Activated CD8-positive, alpha-beta T cell treated with anti-CD3 and anti-CD28 coated beads for 36 hours (primary cell): Measurements from ENCODE around the gene OR9A4. TPM values are rescaled to one million over a fixed set of nuclear protein-coding genes. Genes with fewer than 3 reads are reported as not detected.

Experiments
- ATAC-seq: fragments of 200-7000 bp; cut with Tn5 transposase; one replicate; pipeline ENCODE4 v1.10.0; 2021; ENCODE audit warnings: mild to moderate bottlenecking, moderate library complexity
- CTCF ChIA-PET: fragments of 350-600 bp; sonication (Branson Sonifier 250); formaldehyde crosslinking; loops from one replicate; lab custom pipeline; 2021; ENCODE audit warnings: antibody characterized with exemption; lab: Charles Lee
- POLR2A ChIA-PET: fragments of 350-600 bp; sonication (Branson Sonifier 250); formaldehyde crosslinking; loops from one replicate; lab custom pipeline; 2021; ENCODE audit warnings: antibody characterized with exemption; lab: Charles Lee
- DNase-seq: peaks from one replicate; pipeline ENCODE4 v3.0.0-alpha.2; 2020
- H3K27ac Mint-ChIP-seq: one replicate; pipeline ENCODE4 v1.8.0; 2021; ENCODE audit warnings: mild to moderate bottlenecking, mixed read lengths
- H3K27me3 Mint-ChIP-seq: one replicate; pipeline ENCODE4 v1.8.0; 2021; ENCODE audit warnings: mixed read lengths
- H3K36me3 Mint-ChIP-seq: one replicate; pipeline ENCODE4 v1.8.0; 2021; ENCODE audit warnings: low read depth, mixed read lengths
- H3K4me1 Mint-ChIP-seq: one replicate; pipeline ENCODE4 v1.8.0; 2021; ENCODE audit warnings: low read depth, mixed read lengths
- H3K4me3 Mint-ChIP-seq: one replicate; pipeline ENCODE4 v1.8.0; 2021; ENCODE audit warnings: mild to moderate bottlenecking, moderate library complexity, mixed read lengths
- H3K9me3 Mint-ChIP-seq: one replicate; pipeline ENCODE4 v1.8.0; 2021; ENCODE audit warnings: mixed read lengths
- CTCF ChIP-seq: fragments of 200-600 bp; IDR thresholded peaks from one replicate; pipeline ENCODE4 v1.8.0; 2022; ENCODE audit warnings: antibody characterized with exemption, mild to moderate bottlenecking
- intact Hi-C: fragments of 100-400 bp; cut with micrococcal nuclease; formaldehyde crosslinking; loops from one replicate; pipeline ENCODE4 v1.10.0; 2022
- total RNA-seq, 2 experiments: library from RNA; stranded (reverse); gene quantifications; one replicate each; pipeline ENCODE4 v1.2.3, GENCODE V29; 2021

OR9A4 gene
- total RNA-seq, 2 experiments from 2014 or later: not detected

- H3K9me3 Mint-ChIP-seq: peaks cover 4% of the 10 kb centered on the region
- ChIA-PET CTCF (no interaction called here), POLR2A (no interaction called here)
- H3K4me1 Mint-ChIP-seq: no peaks in the 10 kb centered on the region
- H3K27ac Mint-ChIP-seq: no peak overlapping the region
- H3K36me3 Mint-ChIP-seq: no peaks in the 10 kb centered on the region
- H3K27me3 Mint-ChIP-seq: no peaks in the 10 kb centered on the region
- no peak for DNase-seq
- no peak for TF ChIP-seq CTCF
- intact Hi-C loops: no loop called here
- no peak for ATAC-seq
- H3K4me3 Mint-ChIP-seq: no peak overlapping the region
Measured at GRCh38 chr7:141928146-141928844, 12.1 kb downstream of the OR9A4 start.

GRCh38 chr7:141928845-141929195 lies 12.6 kb downstream of the OR9A4 start:
- H3K4me3 Mint-ChIP-seq: no peak overlapping the region
- H3K27ac Mint-ChIP-seq: no peak overlapping the region
- ATAC-seq: no peak
- no peaks in the 10 kb centered on the region for H3K36me3 Mint-ChIP-seq
- ChIA-PET CTCF (no interaction called here), POLR2A (no interaction called here)
- TF ChIP-seq CTCF: no peak
- H3K27me3 Mint-ChIP-seq: no peaks in the 10 kb centered on the region
- H3K9me3 Mint-ChIP-seq: peaks cover 4% of the 10 kb centered on the region
- H3K4me1 Mint-ChIP-seq: no peaks in the 10 kb centered on the region
- DNase-seq: no peak
- intact Hi-C loops: no loop called here

- ChIA-PET CTCF (no interaction called here), POLR2A (no interaction called here)
- H3K27ac Mint-ChIP-seq: no peak overlapping the region
- TF ChIP-seq CTCF: no peak
- H3K4me3 Mint-ChIP-seq: no peak overlapping the region
- H3K27me3 Mint-ChIP-seq: peaks cover 4% of the 10 kb centered on the region
- peaks cover 4% of the 10 kb centered on the region for H3K9me3 Mint-ChIP-seq
- H3K36me3 Mint-ChIP-seq: no peaks in the 10 kb centered on the region
- ATAC-seq (no peak), DNase-seq (no peak)
- intact Hi-C loops: no loop called here
- no peaks in the 10 kb centered on the region for H3K4me1 Mint-ChIP-seq
Measured at GRCh38 chr7:141930211-141930610, 14.0 kb downstream of the OR9A4 start.

GRCh38 chr7:141941075-141941474 lies 24.9 kb downstream of the OR9A4 start:
- H3K9me3 Mint-ChIP-seq: peaks cover 25% of the 10 kb centered on the region
- no peak for TF ChIP-seq CTCF
- no peak overlapping the region for H3K27ac Mint-ChIP-seq
- POLR2A ChIA-PET: no interaction called here
- CTCF ChIA-PET: no interaction called here
- peaks cover 3% of the 10 kb centered on the region for H3K4me1 Mint-ChIP-seq
- intact Hi-C loops: no loop called here
- no peak overlapping the region for H3K4me3 Mint-ChIP-seq
- H3K27me3 Mint-ChIP-seq: peaks cover 3% of the 10 kb centered on the region
- DNase-seq (no peak), ATAC-seq (no peak)
- no peaks in the 10 kb centered on the region for H3K36me3 Mint-ChIP-seq

- no peak overlapping the region for H3K4me3 Mint-ChIP-seq
- no peak for TF ChIP-seq CTCF
- H3K4me1 Mint-ChIP-seq: peaks cover 3% of the 10 kb centered on the region
- intact Hi-C loops: no loop called here
- no peaks in the 10 kb centered on the region for H3K36me3 Mint-ChIP-seq
- peaks cover 23% of the 10 kb centered on the region for H3K9me3 Mint-ChIP-seq
- ChIA-PET POLR2A (interaction anchor here (0.7 kb wide), 1 partner anchor 1007 kb away, joined by 3 read pairs; no protein-coding TSS in a partner anchor), CTCF (no interaction called here)
- no peak overlapping the region for H3K27ac Mint-ChIP-seq
- no peak for DNase-seq
- H3K27me3 Mint-ChIP-seq: peaks cover 1% of the 10 kb centered on the region
- no peak for ATAC-seq
Measured at GRCh38 chr7:141943846-141944245, 27.6 kb downstream of the OR9A4 start.
